HEK293 (cell line): ENCODE results near the gene HSD17B3.

Experiments used
- CTCF ChIA-PET: fragments of 350-600 bp; formaldehyde crosslinking; extraction: SDS; loops from one replicate; lab custom pipeline; 2021; ENCODE audit warnings: antibody characterized with exemption; lab: Yijun Ruan, JAX
- POLR2A ChIA-PET: fragments of 300-600 bp; formaldehyde crosslinking; extraction: SDS; loops from one replicate; lab custom pipeline; 2020; ENCODE audit warnings: antibody characterized with exemption, inconsistent platforms; lab: Yijun Ruan, JAX
- H3K27ac ChIP-seq: fragments of 200-500 bp; sonication (Bioruptor generic); 2 replicates; pipeline ENCODE4 v1.5.1; 2014; ENCODE audit warnings: low read depth, low read length, control low read depth, inconsistent platforms; ENCODE audit errors: extremely low read depth
- H3K36me3 ChIP-seq, 2 experiments: fragments of 200-500 bp in 1 of 2; sonication (Bioruptor generic) in 1 of 2; 1 replicate in 1 of 2; 2 replicates in 1 of 2; pipeline ENCODE4 v1.5.1; 2014 to 2017; ENCODE audit warnings: inconsistent platforms in 2 of 2, low read length in 2 of 2; ENCODE audit not compliant: control insufficient read depth in 2 of 2, insufficient read depth in 1 of 2
- H3K4me1 ChIP-seq: fragments of 200-500 bp; sonication (Bioruptor generic); 2 replicates; pipeline ENCODE4 v1.5.1; 2014; ENCODE audit warnings: mild to moderate bottlenecking, low read length, inconsistent platforms; ENCODE audit not compliant: control insufficient read depth, insufficient read depth
- H3K4me3 ChIP-seq: 2 replicates; pipeline ENCODE4 v1.5.1; 2011; ENCODE audit warnings: low read depth, mild to moderate bottlenecking, control low read depth, low read length, moderate library complexity
- H3K9me3 ChIP-seq: fragments of 200-500 bp; sonication (Bioruptor generic); 2 replicates; pipeline ENCODE4 v1.5.1; 2014; ENCODE audit warnings: low read depth, low read length, inconsistent platforms; ENCODE audit not compliant: control insufficient read depth, insufficient read depth
- OVOL3 ChIP-seq: fragments of 450-650 bp; formaldehyde crosslinking; IDR thresholded peaks from 2 replicates; pipeline ENCODE4 v1.5.1; 2016; ENCODE audit warnings: missing biosample characterization, missing genetic modification characterization
- YY2 ChIP-seq: fragments of 450-650 bp; formaldehyde crosslinking; IDR thresholded peaks from 2 replicates; pipeline ENCODE4 v1.5.1; 2016; ENCODE audit warnings: missing biosample characterization, missing genetic modification characterization
- ZIC2 ChIP-seq: fragments of 450-650 bp; formaldehyde crosslinking; IDR thresholded peaks from 2 replicates; pipeline ENCODE4 v1.5.1; 2016; ENCODE audit warnings: missing biosample characterization, missing genetic modification characterization
- ZNF121 ChIP-seq: fragments of 450-650 bp; formaldehyde crosslinking; IDR thresholded peaks from 2 replicates; pipeline ENCODE4 v1.5.1; 2016; ENCODE audit warnings: missing biosample characterization, missing genetic modification characterization
- ZNF2 ChIP-seq: fragments of 450-650 bp; formaldehyde crosslinking; IDR thresholded peaks from 2 replicates; pipeline ENCODE4 v1.5.1; 2016; ENCODE audit warnings: missing biosample characterization, missing genetic modification characterization
- ZNF202 ChIP-seq: fragments of 450-650 bp; formaldehyde crosslinking; IDR thresholded peaks from 2 replicates; pipeline ENCODE4 v1.5.1; 2016; ENCODE audit warnings: missing biosample characterization, missing genetic modification characterization, borderline replicate concordance
- ZNF274 ChIP-seq, 2 experiments: fragments of 200-500 bp in 1 of 2; fragments of 450-650 bp in 1 of 2; sonication (Bioruptor generic) in 1 of 2; formaldehyde crosslinking in 1 of 2; IDR thresholded peaks; 2 replicates each; pipeline versions ENCODE4 v1.5.1 to v1.6.1; 2014 to 2016; ENCODE audit warnings: borderline replicate concordance in 1 of 2, inconsistent platforms in 1 of 2, low read length in 1 of 2, missing biosample characterization in 1 of 2, missing genetic modification characterization in 1 of 2
- ZNF302 ChIP-seq: fragments of 450-650 bp; formaldehyde crosslinking; IDR thresholded peaks from 2 replicates; pipeline ENCODE4 v1.5.1; 2016; ENCODE audit warnings: missing biosample characterization, missing genetic modification characterization, low read depth
- ZNF426 ChIP-seq: fragments of 450-650 bp; formaldehyde crosslinking; IDR thresholded peaks from 2 replicates; pipeline ENCODE4 v1.5.1; 2017; ENCODE audit warnings: missing biosample characterization, missing genetic modification characterization, mild to moderate bottlenecking, inconsistent platforms, moderate library complexity
- ZNF501 ChIP-seq: fragments of 450-650 bp; formaldehyde crosslinking; IDR thresholded peaks from 2 replicates; pipeline ENCODE4 v1.5.1; 2016; ENCODE audit warnings: missing biosample characterization, missing genetic modification characterization
- ZNF529 ChIP-seq: fragments of 450-650 bp; formaldehyde crosslinking; IDR thresholded peaks from 2 replicates; pipeline ENCODE4 v1.5.1; 2017; ENCODE audit warnings: missing genetic modification characterization, missing biosample characterization; ENCODE audit not compliant: insufficient replicate concordance
- ZNF530 ChIP-seq: fragments of 450-650 bp; formaldehyde crosslinking; IDR thresholded peaks from 2 replicates; pipeline ENCODE4 v1.5.1; 2016; ENCODE audit warnings: low read depth, missing biosample characterization, missing genetic modification characterization
- ZNF549 ChIP-seq: fragments of 450-650 bp; IDR thresholded peaks from 2 replicates; pipeline ENCODE4 v1.5.1; 2018; ENCODE audit warnings: missing biosample characterization, missing genetic modification characterization, mild to moderate bottlenecking, inconsistent platforms, moderate library complexity
- ZNF558 ChIP-seq: fragments of 450-650 bp; formaldehyde crosslinking; IDR thresholded peaks from 2 replicates; pipeline ENCODE4 v1.5.1; 2016; ENCODE audit warnings: missing biosample characterization, missing genetic modification characterization
- ZNF560 ChIP-seq: fragments of 450-650 bp; formaldehyde crosslinking; IDR thresholded peaks from 2 replicates; pipeline ENCODE4 v1.5.1; 2017; ENCODE audit warnings: missing biosample characterization, missing genetic modification characterization, borderline replicate concordance
- ZNF585B ChIP-seq: fragments of 450-650 bp; formaldehyde crosslinking; IDR thresholded peaks from 2 replicates; pipeline ENCODE4 v1.5.1; 2016; ENCODE audit warnings: missing biosample characterization, missing genetic modification characterization
- ZNF621 ChIP-seq: fragments of 450-650 bp; formaldehyde crosslinking; IDR thresholded peaks from 2 replicates; pipeline ENCODE4 v1.5.1; 2017; ENCODE audit warnings: missing biosample characterization, missing genetic modification characterization
- ZNF837 ChIP-seq: fragments of 450-650 bp; formaldehyde crosslinking; IDR thresholded peaks from 2 replicates; pipeline ENCODE4 v1.5.1; 2016; ENCODE audit warnings: missing biosample characterization, missing genetic modification characterization
- TF ChIP-seq, protein P1 (sequence below): fragments of 450-650 bp; formaldehyde crosslinking; optimal IDR thresholded peaks from 2 replicates; pipeline ENCODE3; 2016; ENCODE audit warnings: missing biosample characterization, mild to moderate bottlenecking, missing genetic modification characterization
- TF ChIP-seq, protein P2 (sequence below): fragments of 450-650 bp; formaldehyde crosslinking; IDR thresholded peaks from 2 replicates; pipeline ENCODE4 v1.5.1; 2016; ENCODE audit warnings: missing biosample characterization, missing genetic modification characterization
- TF ChIP-seq, protein P3 (sequence below): fragments of 450-650 bp; formaldehyde crosslinking; IDR thresholded peaks from 2 replicates; pipeline ENCODE4 v1.5.1; 2016; ENCODE audit warnings: missing biosample characterization, missing genetic modification characterization
- TF ChIP-seq, protein P4 (sequence below): fragments of 450-650 bp; formaldehyde crosslinking; IDR thresholded peaks from 2 replicates; pipeline ENCODE4 v1.5.1; 2016; ENCODE audit warnings: missing biosample characterization, missing genetic modification characterization

Gene HSD17B3

DNA sequence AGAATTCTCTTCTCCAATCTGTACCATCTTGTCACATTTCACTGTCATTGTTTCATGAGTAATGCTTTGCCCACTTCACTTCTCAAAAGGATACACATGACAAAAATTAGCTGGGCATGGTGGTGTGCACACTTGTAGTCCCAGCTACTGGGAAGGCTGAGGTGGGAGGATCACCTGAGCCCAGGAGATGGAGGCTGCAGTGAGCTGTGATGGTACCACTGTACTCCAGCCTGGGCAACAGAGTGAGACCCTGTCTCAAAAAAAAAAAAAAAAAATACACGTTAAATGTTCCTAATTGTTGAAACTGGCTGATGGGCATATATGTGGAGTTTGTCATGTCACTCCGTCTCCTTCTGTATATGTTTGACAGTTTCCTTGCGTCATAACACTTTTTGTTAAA lies 36.3 kb upstream of the HSD17B3 start:
- H3K9me3 ChIP-seq, result no peaks in the 10 kb centered on the region
- TF ChIP-seq ZNF426 (tag by site-specific recombination) (no peak), ZNF560 (no peak), ZNF202 (no peak), ZNF558 (no peak), ZNF549 (no peak), ZNF621 (tag by site-specific recombination) (no peak), ZNF529 (no peak), ZNF501 (tag by site-specific recombination) (no peak)
- TF ChIP-seq, protein P1, sequence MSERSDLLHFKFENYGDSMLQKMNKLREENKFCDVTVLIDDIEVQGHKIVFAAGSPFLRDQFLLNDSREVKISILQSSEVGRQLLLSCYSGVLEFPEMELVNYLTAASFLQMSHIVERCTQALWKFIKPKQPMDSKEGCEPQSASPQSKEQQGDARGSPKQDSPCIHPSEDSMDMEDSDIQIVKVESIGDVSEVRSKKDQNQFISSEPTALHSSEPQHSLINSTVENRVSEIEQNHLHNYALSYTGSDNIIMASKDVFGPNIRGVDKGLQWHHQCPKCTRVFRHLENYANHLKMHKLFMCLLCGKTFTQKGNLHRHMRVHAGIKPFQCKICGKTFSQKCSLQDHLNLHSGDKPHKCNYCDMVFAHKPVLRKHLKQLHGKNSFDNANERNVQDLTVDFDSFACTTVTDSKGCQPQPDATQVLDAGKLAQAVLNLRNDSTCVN (tag by site-specific recombination), result no peak
- H3K36me3 ChIP-seq, result no peaks in the 10 kb centered on the region
- ChIA-PET POLR2A (no interaction called here), CTCF (interaction anchor here (0.7 to 4.1 kb wide), 2 partner anchors 8 to 11 kb away, joined by 4 to 23 read pairs; no protein-coding TSS in a partner anchor)
- H3K4me3 ChIP-seq, result no peak overlapping the region
- H3K4me1 ChIP-seq, result peaks cover 2% of the 10 kb centered on the region; the same call in 1 of the 2 replicates
- H3K27ac ChIP-seq, result no peak overlapping the region

DNA sequence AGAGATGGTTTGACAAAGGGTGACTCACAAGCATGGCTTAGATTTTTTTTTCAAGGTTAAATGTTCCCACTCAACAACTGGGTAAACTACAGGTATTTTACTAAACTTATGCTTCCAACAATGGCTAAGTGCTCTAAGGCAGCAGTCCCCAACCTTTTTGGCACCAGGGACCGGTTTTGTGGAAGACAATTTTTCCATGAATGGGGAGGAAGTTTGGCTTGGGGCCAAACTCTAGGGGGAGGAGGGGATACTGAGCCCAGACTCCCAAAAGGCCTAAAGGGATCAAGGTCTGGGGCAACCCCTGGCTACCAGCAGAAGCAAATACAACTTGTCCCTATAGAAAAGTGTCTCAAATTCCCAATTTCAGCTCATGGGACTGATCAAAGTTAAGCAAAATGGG lies 32.0 kb upstream of the HSD17B3 start:
- H3K4me1 ChIP-seq, result no peaks in the 10 kb centered on the region
- TF ChIP-seq, protein P2, sequence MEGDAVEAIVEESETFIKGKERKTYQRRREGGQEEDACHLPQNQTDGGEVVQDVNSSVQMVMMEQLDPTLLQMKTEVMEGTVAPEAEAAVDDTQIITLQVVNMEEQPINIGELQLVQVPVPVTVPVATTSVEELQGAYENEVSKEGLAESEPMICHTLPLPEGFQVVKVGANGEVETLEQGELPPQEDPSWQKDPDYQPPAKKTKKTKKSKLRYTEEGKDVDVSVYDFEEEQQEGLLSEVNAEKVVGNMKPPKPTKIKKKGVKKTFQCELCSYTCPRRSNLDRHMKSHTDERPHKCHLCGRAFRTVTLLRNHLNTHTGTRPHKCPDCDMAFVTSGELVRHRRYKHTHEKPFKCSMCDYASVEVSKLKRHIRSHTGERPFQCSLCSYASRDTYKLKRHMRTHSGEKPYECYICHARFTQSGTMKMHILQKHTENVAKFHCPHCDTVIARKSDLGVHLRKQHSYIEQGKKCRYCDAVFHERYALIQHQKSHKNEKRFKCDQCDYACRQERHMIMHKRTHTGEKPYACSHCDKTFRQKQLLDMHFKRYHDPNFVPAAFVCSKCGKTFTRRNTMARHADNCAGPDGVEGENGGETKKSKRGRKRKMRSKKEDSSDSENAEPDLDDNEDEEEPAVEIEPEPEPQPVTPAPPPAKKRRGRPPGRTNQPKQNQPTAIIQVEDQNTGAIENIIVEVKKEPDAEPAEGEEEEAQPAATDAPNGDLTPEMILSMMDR (tag by site-specific recombination), result no peak
- H3K4me3 ChIP-seq, result no peak overlapping the region
- no peaks in the 10 kb centered on the region for H3K9me3 ChIP-seq
- no peak overlapping the region for H3K27ac ChIP-seq
- ChIA-PET CTCF (no interaction called here), POLR2A (no interaction called here)
- H3K36me3 ChIP-seq, result no peaks in the 10 kb centered on the region

DNA sequence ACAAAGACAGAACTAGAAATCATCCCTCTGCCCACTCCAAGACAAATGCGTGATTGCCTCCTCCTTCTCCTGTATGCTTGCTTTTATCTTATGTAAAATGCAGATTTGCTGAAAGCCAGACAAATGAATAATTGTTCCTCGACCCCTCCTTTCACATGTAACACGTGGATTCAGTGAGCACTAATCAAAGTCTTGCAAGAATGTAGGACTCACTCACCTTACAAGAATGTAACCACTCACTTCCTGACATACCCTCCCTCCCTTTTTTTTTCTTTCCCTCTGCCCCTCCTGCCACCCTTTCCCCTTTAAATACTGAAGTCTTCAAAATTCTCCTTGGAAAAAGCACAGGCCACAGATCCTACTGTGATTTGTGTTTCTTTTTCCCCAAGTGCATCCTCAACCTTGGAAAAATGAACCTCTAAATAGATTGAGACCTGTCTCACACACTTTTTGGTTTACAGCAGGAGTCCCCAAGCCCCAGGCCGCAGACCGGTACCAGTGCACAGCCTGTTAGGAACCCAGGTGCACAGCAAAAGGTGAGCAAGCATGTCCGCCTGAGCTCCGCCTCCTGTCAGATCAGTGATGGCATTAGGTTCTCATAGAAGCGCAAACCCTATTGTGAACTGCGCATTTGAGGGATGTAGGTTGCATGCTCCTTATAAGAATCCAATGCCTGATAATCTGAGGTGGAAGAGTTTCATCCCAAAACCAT lies 29.4 kb upstream of the HSD17B3 start:
- POLR2A ChIA-PET, result no interaction called here
- H3K36me3 ChIP-seq, result no peaks in the 10 kb centered on the region
- H3K4me1 ChIP-seq, result no peaks in the 10 kb centered on the region
- no peak overlapping the region for H3K4me3 ChIP-seq
- H3K9me3 ChIP-seq, result no peaks in the 10 kb centered on the region
- H3K27ac ChIP-seq, result no peak overlapping the region
- CTCF ChIA-PET, result interaction anchor here (1.0 kb wide), 1 partner anchor 14 kb away, joined by 4 read pairs; no protein-coding TSS in a partner anchor
- no peak for TF ChIP-seq ZNF585B
- TF ChIP-seq, protein P3, sequence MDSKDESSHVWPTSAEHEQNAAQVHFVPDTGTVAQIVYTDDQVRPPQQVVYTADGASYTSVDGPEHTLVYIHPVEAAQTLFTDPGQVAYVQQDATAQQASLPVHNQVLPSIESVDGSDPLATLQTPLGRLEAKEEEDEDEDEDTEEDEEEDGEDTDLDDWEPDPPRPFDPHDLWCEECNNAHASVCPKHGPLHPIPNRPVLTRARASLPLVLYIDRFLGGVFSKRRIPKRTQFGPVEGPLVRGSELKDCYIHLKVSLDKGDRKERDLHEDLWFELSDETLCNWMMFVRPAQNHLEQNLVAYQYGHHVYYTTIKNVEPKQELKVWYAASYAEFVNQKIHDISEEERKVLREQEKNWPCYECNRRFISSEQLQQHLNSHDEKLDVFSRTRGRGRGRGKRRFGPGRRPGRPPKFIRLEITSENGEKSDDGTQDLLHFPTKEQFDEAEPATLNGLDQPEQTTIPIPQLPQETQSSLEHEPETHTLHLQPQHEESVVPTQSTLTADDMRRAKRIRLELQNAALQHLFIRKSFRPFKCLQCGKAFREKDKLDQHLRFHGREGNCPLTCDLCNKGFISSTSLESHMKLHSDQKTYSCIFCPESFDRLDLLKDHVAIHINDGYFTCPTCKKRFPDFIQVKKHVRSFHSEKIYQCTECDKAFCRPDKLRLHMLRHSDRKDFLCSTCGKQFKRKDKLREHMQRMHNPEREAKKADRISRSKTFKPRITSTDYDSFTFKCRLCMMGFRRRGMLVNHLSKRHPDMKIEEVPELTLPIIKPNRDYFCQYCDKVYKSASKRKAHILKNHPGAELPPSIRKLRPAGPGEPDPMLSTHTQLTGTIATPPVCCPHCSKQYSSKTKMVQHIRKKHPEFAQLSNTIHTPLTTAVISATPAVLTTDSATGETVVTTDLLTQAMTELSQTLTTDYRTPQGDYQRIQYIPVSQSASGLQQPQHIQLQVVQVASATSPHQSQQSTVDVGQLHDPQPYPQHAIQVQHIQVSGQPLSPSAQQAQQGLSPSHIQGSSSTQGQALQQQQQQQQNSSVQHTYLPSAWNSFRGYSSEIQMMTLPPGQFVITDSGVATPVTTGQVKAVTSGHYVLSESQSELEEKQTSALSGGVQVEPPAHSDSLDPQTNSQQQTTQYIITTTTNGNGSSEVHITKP (tag by site-specific recombination), result no peak
- TF ChIP-seq ZNF530 (tag by site-specific recombination), result no peak
- no peak for TF ChIP-seq ZNF274 (IDR thresholded peaks at IDR 0.05; ENCODE audit: low read length)
- no peak for TF ChIP-seq ZNF274 (tag by site-specific recombination; IDR thresholded peaks at IDR 0.05; ENCODE audit: borderline replicate concordance)
- no peak for TF ChIP-seq ZNF2 (tag by site-specific recombination)
- no peak for TF ChIP-seq YY2
- no peak for TF ChIP-seq ZNF302 (tag by site-specific recombination)
- TF ChIP-seq, protein P4, sequence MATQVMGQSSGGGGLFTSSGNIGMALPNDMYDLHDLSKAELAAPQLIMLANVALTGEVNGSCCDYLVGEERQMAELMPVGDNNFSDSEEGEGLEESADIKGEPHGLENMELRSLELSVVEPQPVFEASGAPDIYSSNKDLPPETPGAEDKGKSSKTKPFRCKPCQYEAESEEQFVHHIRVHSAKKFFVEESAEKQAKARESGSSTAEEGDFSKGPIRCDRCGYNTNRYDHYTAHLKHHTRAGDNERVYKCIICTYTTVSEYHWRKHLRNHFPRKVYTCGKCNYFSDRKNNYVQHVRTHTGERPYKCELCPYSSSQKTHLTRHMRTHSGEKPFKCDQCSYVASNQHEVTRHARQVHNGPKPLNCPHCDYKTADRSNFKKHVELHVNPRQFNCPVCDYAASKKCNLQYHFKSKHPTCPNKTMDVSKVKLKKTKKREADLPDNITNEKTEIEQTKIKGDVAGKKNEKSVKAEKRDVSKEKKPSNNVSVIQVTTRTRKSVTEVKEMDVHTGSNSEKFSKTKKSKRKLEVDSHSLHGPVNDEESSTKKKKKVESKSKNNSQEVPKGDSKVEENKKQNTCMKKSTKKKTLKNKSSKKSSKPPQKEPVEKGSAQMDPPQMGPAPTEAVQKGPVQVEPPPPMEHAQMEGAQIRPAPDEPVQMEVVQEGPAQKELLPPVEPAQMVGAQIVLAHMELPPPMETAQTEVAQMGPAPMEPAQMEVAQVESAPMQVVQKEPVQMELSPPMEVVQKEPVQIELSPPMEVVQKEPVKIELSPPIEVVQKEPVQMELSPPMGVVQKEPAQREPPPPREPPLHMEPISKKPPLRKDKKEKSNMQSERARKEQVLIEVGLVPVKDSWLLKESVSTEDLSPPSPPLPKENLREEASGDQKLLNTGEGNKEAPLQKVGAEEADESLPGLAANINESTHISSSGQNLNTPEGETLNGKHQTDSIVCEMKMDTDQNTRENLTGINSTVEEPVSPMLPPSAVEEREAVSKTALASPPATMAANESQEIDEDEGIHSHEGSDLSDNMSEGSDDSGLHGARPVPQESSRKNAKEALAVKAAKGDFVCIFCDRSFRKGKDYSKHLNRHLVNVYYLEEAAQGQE (tag by site-specific recombination), result no peak
- no peak for TF ChIP-seq OVOL3 (tag by site-specific recombination)
- no peak for TF ChIP-seq ZIC2 (tag by site-specific recombination)
- TF ChIP-seq ZNF837 (tag by site-specific recombination), result no peak
- no peak for TF ChIP-seq ZNF121
